IMR-90 (cell line): ENCODE measurements around the gene HES4. TPM values are rescaled to one million over a fixed set of nuclear protein-coding genes. Genes with fewer than 3 reads are reported as not detected.
A peak's percentile ranks its signal among the peaks of the same experiment; 100 is the strongest.

Source experiments
- ATAC-seq: fragments of 200-7000 bp; cut with Tn5 transposase; 2 replicates; pipeline ENCODE4 v1.9.1; 2020; ENCODE audit warnings: low read depth, mild to moderate bottlenecking, moderate library complexity
- BruUV-seq: library from RNA; stranded (reverse); fragments of 400-500 nt; replicated peaks from 2 replicates; lab custom pipeline; 2021; lab: Mats Ljungman, UMichigan
- CTCF ChIA-PET: fragments of 300-600 bp; formaldehyde crosslinking; extraction: SDS; loops from one replicate; lab custom pipeline; 2021; ENCODE audit warnings: antibody characterized with exemption; lab: Yijun Ruan, JAX
- POLR2A ChIA-PET: fragments of 300-600 bp; sonication (Branson Sonifier 250); formaldehyde crosslinking; loops from one replicate; lab custom pipeline; 2022; ENCODE audit warnings: antibody characterized with exemption; ENCODE audit not compliant: unreplicated experiment; lab: Charles Lee
- DNase-seq: peaks from one replicate; pipeline ENCODE4 v3.0.0; 2013
- H2AFZ ChIP-seq: replicated peaks from 2 replicates; pipeline ENCODE3; 2013; ENCODE audit warnings: low read length, mild to moderate bottlenecking; ENCODE audit not compliant: poor library complexity
- H2AK5ac ChIP-seq: 2 replicates; pipeline ENCODE4 v1.6.1; 2013; ENCODE audit warnings: low read depth, low read length, inconsistent platforms
- H2AK9ac ChIP-seq: replicated peaks from 2 replicates; pipeline ENCODE3; 2013; ENCODE audit warnings: mild to moderate bottlenecking, low read depth, low read length, moderate library complexity; ENCODE audit not compliant: poor library complexity
- H2BK120ac ChIP-seq: 2 replicates; pipeline ENCODE4 v1.6.1; 2013; ENCODE audit warnings: low read depth, low read length, inconsistent platforms
- H2BK15ac ChIP-seq: 3 replicates; pipeline ENCODE4 v1.6.1; 2013; ENCODE audit warnings: low read depth, low read length, inconsistent platforms
- H2BK20ac ChIP-seq: 2 replicates; pipeline ENCODE4 v1.6.1; 2013; ENCODE audit warnings: low read depth, mild to moderate bottlenecking, inconsistent platforms, low read length, moderate library complexity
- H2BK5ac ChIP-seq: 2 replicates; pipeline ENCODE4 v1.6.1; 2013; ENCODE audit warnings: mild to moderate bottlenecking, low read depth, low read length, inconsistent platforms; ENCODE audit not compliant: poor library complexity, severe bottlenecking
- H3K14ac ChIP-seq: replicated peaks from 2 replicates; pipeline ENCODE4 v1.6.1; 2013; ENCODE audit warnings: low read depth, low read length, inconsistent platforms
- H3K18ac ChIP-seq: 2 replicates; pipeline ENCODE4 v1.6.1; 2013; ENCODE audit warnings: low read depth, low read length, control low read depth
- H3K23ac ChIP-seq: 2 replicates; pipeline ENCODE4 v1.6.1; 2013; ENCODE audit warnings: low read depth, low read length, inconsistent platforms
- H3K27ac ChIP-seq: 2 replicates; pipeline ENCODE4 v1.5.1; 2013; ENCODE audit warnings: mild to moderate bottlenecking, control low read depth, low read length; ENCODE audit not compliant: insufficient read depth
- H3K27me3 ChIP-seq: 2 replicates; pipeline ENCODE4 v1.6.1; 2013; ENCODE audit warnings: low read length; ENCODE audit not compliant: control insufficient read depth, insufficient read depth
- H3K36me3 ChIP-seq: 2 replicates; pipeline ENCODE4 v1.6.1; 2013; ENCODE audit warnings: low read length, mixed read lengths; ENCODE audit not compliant: control insufficient read depth, insufficient read depth
- H3K4ac ChIP-seq: 2 replicates; pipeline ENCODE4 v1.6.1; 2013; ENCODE audit warnings: low read depth, low read length, inconsistent platforms
- H3K4me1 ChIP-seq: 2 replicates; pipeline ENCODE4 v1.6.1; 2013; ENCODE audit warnings: low read length, mixed read lengths; ENCODE audit not compliant: control insufficient read depth, insufficient read depth
- H3K4me2 ChIP-seq: 2 replicates; pipeline ENCODE4 v1.6.1; 2013; ENCODE audit warnings: low read depth, mild to moderate bottlenecking, control low read depth, low read length, moderate library complexity
- H3K4me3 ChIP-seq: 2 replicates; pipeline ENCODE4 v1.5.1; 2013; ENCODE audit warnings: low read depth, mild to moderate bottlenecking, control low read depth, low read length, moderate library complexity; ENCODE audit not compliant: insufficient read depth
- H3K56ac ChIP-seq: 2 replicates; pipeline ENCODE4 v1.6.1; 2013; ENCODE audit warnings: low read length, inconsistent platforms; ENCODE audit not compliant: insufficient read depth; ENCODE audit errors: extremely low read depth
- H3K79me1 ChIP-seq, 2 experiments: 2 replicates each; pipeline ENCODE4 v1.6.1; 2013; ENCODE audit warnings: low read length in 2 of 2, inconsistent platforms in 1 of 2, low read depth in 1 of 2
- H3K9ac ChIP-seq: 2 replicates; pipeline ENCODE4 v1.6.1; 2013; ENCODE audit warnings: low read depth, low read length, control low read depth
- H3K9me1 ChIP-seq: 2 replicates; pipeline ENCODE4 v1.6.1; 2013; ENCODE audit warnings: low read length, inconsistent platforms; ENCODE audit not compliant: insufficient read depth
- H3K9me3 ChIP-seq: 2 replicates; pipeline ENCODE4 v1.6.1; 2013; ENCODE audit warnings: low read length; ENCODE audit not compliant: control insufficient read depth, insufficient read depth
- H4K20me1 ChIP-seq: 2 replicates; pipeline ENCODE4 v1.6.1; 2013; ENCODE audit warnings: low read length, inconsistent platforms; ENCODE audit not compliant: insufficient read depth
- H4K5ac ChIP-seq: 2 replicates; pipeline ENCODE4 v1.6.1; 2013; ENCODE audit warnings: mild to moderate bottlenecking, low read depth, low read length, control low read depth
- H4K8ac ChIP-seq, 2 experiments: 2 replicates each; pipeline ENCODE4 v1.6.1; 2013; ENCODE audit warnings: low read depth in 2 of 2, low read length in 2 of 2, control low read depth in 1 of 2, inconsistent platforms in 1 of 2
- H4K91ac ChIP-seq: 2 replicates; pipeline ENCODE4 v1.6.1; 2013; ENCODE audit warnings: low read depth, low read length, inconsistent platforms; ENCODE audit not compliant: insufficient read depth
- BHLHE40 ChIP-seq: fragments of 150-350 bp; IDR thresholded peaks from 2 replicates; pipeline ENCODE4 v1.6.1; 2016; ENCODE audit warnings: mild to moderate bottlenecking, low read depth, low read length
- CEBPB ChIP-seq: IDR thresholded peaks from 2 replicates; pipeline ENCODE4 v1.6.1; 2012; ENCODE audit warnings: low read depth, low read length, improper control_type of control experiment
- CHD1 ChIP-seq: IDR thresholded peaks from 2 replicates; pipeline ENCODE4 v1.6.1; 2012; ENCODE audit warnings: low read depth, low read length, improper control_type of control experiment
- CTCF ChIP-seq: conservative IDR thresholded peaks from 2 replicates; pipeline ENCODE4 v1.5.1; 2012; ENCODE audit warnings: mild to moderate bottlenecking, low read depth, low read length, improper control_type of control experiment
- ELK1 ChIP-seq: fragments of 150-350 bp; IDR thresholded peaks from 2 replicates; pipeline ENCODE4 v1.6.1; 2016; ENCODE audit warnings: low read depth, mild to moderate bottlenecking, low read length, moderate library complexity, borderline replicate concordance
- FOS ChIP-seq: fragments of 150-350 bp; IDR thresholded peaks from 2 replicates; pipeline ENCODE4 v1.6.1; 2016; ENCODE audit warnings: low read depth, low read length
- MAFK ChIP-seq: IDR thresholded peaks from 2 replicates; pipeline ENCODE4 v1.6.1; 2012; ENCODE audit warnings: low read depth, low read length, improper control_type of control experiment
- MXI1 ChIP-seq: IDR thresholded peaks from 2 replicates; pipeline ENCODE4 v1.6.1; 2012; ENCODE audit warnings: low read depth, mild to moderate bottlenecking, low read length, moderate library complexity, borderline replicate concordance
- NFE2L2 ChIP-seq: fragments of 150-350 bp; IDR thresholded peaks from 2 replicates; pipeline ENCODE4 v1.6.1; 2016; ENCODE audit warnings: low read depth, mild to moderate bottlenecking, low read length
- POLR2A ChIP-seq: IDR thresholded peaks from 2 replicates; pipeline ENCODE4 v1.6.1; 2012; ENCODE audit warnings: mild to moderate bottlenecking, low read depth, low read length
- RAD21 ChIP-seq: IDR thresholded peaks from 2 replicates; pipeline ENCODE4 v1.6.1; 2012; ENCODE audit warnings: low read length, improper control_type of control experiment
- RFX5 ChIP-seq: IDR thresholded peaks from 2 replicates; pipeline ENCODE4 v1.8.0; 2012; ENCODE audit warnings: low read depth, mild to moderate bottlenecking, low read length, moderate library complexity
- SMC3 ChIP-seq: fragments of 150-350 bp; IDR thresholded peaks from 2 replicates; pipeline ENCODE4 v1.6.1; 2016; ENCODE audit warnings: low read depth, mild to moderate bottlenecking, antibody characterized with exemption, low read length, moderate library complexity
- USF2 ChIP-seq: fragments of 150-350 bp; IDR thresholded peaks from 2 replicates; pipeline ENCODE4 v1.6.1; 2017; ENCODE audit warnings: mild to moderate bottlenecking, antibody characterized with exemption, low read length, low read depth
- WGBS, 2 experiments: methylation state at CpG; one replicate each; pipeline versions ENCODE4 v1.1.5 to v1.1.7; 2013; ENCODE audit warnings: missing lambda C conversion rate in 2 of 2; ENCODE audit not compliant: insufficient read length in 1 of 2; ENCODE audit errors: extremely low coverage in 2 of 2; 5-methylcytosine and 5-hydroxymethylcytosine counted together
- dilution Hi-C: fragments of 300-500 bp; cut with HindIII; formaldehyde crosslinking; loops from one replicate; pipeline ENCODE4 v1.14.3; 2018; ENCODE audit warnings: low sequenced_read_pairs; ENCODE audit not compliant: unreplicated experiment
- in situ Hi-C: fragments of 300-500 bp; cut with MboI; formaldehyde crosslinking; loops from 3 replicates; pipeline ENCODE4 v1.14.3; 2019; ENCODE audit warnings: low sequenced_read_pairs, inconsistent platforms, mixed read lengths
- intact Hi-C: fragments of 100-400 bp; cut with micrococcal nuclease; formaldehyde crosslinking; loops from 2 replicates; pipeline ENCODE4 v1.10.0; 2022
- polyA plus RNA-seq, 3 experiments: library from polyadenylated mRNA; depleted of rRNA; stranded (reverse); fragments of >200 nt; gene quantifications; 2 replicates each; pipeline ENCODE4 v1.2.3, GENCODE V29; 2012; ENCODE audit warnings: low replicate concordance in 1 of 3
- total RNA-seq: library from RNA; depleted of rRNA; stranded (reverse); fragments of >200 nt; gene quantifications from 2 replicates; pipeline ENCODE4 v1.2.3, GENCODE V29; 2012

HES4 gene
- total and polyA plus RNA-seq, 2 of the 4 experiments (the other 2 are of a cell fraction): 1.4 to 11.7 TPM

DNA sequence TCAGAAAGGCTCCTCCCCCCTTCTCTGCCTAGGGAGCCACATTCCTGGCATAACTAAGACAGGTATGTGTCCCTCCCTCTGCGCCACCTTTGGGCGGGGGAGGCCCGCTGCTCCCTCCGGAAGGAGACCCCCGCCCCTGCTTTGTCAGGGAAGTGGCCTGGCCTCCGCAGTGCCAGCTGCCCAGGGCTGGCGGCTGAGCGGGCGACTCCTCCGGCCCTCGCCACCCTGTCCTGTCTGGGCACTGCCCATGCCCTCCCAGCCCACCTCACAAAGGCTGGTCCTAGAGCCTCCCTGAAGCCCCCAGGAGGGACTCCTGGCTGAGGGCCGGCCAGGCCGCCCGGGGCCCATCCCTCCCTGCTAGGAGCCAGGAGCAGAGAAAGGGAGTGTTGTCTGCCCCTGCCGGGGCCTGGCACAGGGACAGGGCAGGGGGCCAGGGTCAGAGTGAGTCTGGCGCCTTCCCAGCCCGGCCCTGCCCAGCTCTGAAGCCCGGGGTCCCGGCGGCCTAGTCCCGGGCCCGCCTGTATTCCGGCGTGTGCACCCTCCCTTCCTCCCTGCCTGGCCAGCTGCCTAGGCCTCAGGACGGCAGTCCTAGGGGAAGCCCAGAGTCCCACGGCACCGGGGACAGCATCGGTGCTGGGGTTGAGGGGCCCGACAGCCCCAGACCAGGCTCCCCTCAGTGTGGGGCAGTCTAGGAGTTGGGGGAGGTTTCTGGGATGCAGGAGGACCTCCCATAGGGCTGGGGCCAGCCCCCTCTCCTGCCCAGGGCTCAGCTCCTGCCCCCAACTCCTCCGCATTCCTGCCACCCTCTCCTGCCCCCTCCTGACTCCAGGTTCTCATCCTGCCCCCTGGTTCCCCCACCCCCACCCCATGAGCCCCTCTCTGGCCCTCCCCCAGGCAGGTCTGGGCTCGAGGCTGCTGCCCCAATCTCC lies 25.1 kb upstream of the HES4 start:
- Histone ChIP-seq H3K9ac (no peak overlapping the region), H3K9me3 (no peaks in the 10 kb centered on the region), H4K5ac (no peak overlapping the region), H3K56ac (no peak overlapping the region), H3K4me3 (no peak overlapping the region), H3K36me3 (peaks cover 28% of the 10 kb centered on the region), H4K91ac (no peak overlapping the region), H2AK5ac (peak overlapping the region; percentile 27; the same call in 1 of the 2 replicates), H2AK9ac (peak overlapping the region; percentile 84), H2BK5ac (no peak overlapping the region), H3K27ac (no peak overlapping the region), H2BK15ac (no peak overlapping the region), H3K18ac (no peak overlapping the region), H2BK120ac (no peak overlapping the region), H3K4me2 (no peak overlapping the region), H4K20me1 (peaks cover 59% of the 10 kb centered on the region), H2AFZ (peak overlapping the region; percentile 43), H2BK20ac (no peak overlapping the region), H3K4ac (0 out of 2 replicates have a peak overlapping the region, but pooled peaks have one; percentile 9), H3K4me1 (peaks cover 20% of the 10 kb centered on the region), H3K27me3 (no peaks in the 10 kb centered on the region), H4K8ac (no peak overlapping the region), H3K9me1 (peaks cover 2% of the 10 kb centered on the region; the same call in 1 of the 2 replicates), H3K14ac (no peak overlapping the region), H3K79me1 (peaks cover 22 to 63% of the 10 kb centered on the region in 2 experiments), H3K23ac (no peak overlapping the region)
- dilution Hi-C loops (no loop called here), in situ Hi-C loops (no loop called here), intact Hi-C loops (no loop called here)
- ATAC-seq (no peak), DNase-seq (no peak)
- no TSS peak for BruUV-seq
- WGBS, 2 experiments: 42% methylated on average over 8 of the region's 31 CpGs; no CpG with 5 or more reads in 1 of the 2 experiments
- ChIA-PET CTCF (no interaction called here), POLR2A (no interaction called here)
- no peak for TF ChIP-seq RAD21
- no peak for TF ChIP-seq RFX5
- no peak for TF ChIP-seq BHLHE40
- no peak for TF ChIP-seq POLR2A
- TF ChIP-seq CEBPB: no peak
- no peak for TF ChIP-seq SMC3
- no peak for TF ChIP-seq MAFK
- no peak for TF ChIP-seq FOS
- no peak for TF ChIP-seq NFE2L2
- no peak for TF ChIP-seq CHD1
- no peak for TF ChIP-seq ELK1
- TF ChIP-seq CTCF: no peak
- TF ChIP-seq MXI1: no peak
- no peak for TF ChIP-seq USF2
